GM21529 (cell line): Measurements from ENCODE around the gene STIL.
"Not testable (repeated sequence)": the region's sequence is repeated elsewhere in the genome, so short reads cannot be mapped to it uniquely, and the experiment has no call there.

Experiments used
- ATAC-seq: cut with Tn5 transposase; IDR thresholded peaks from one replicate; pipeline ENCODE4 v1.9.1; 2021; ENCODE audit not compliant: unreplicated experiment

Gene STIL

GRCh38 chr1:47313915-47314664 lies at the start of gene STIL:
Gene STIL, minus strand, starts transcription at chr1:47314147. Its CDS starts 3,828 bp downstream, at chr1:47310319.
- peak; percentile 96 for ATAC-seq

GRCh38 chr1:47362828-47363227 lies 48.9 kb upstream of the STIL start:
- ATAC-seq: no peak

- no peak for ATAC-seq
These were observed 47.4 kb upstream of the STIL start for GRCh38 chr1:47361380-47361779.

- ATAC-seq: peak; percentile 92
These were observed 37.4 kb upstream of the STIL start for GRCh38 chr1:47351305-47351704.

GRCh38 chr1:47348246-47348645 lies 34.3 kb upstream of the STIL start:
- ATAC-seq: no peak

- no peak for ATAC-seq
These were observed 33.8 kb upstream of the STIL start for GRCh38 chr1:47347735-47348134.

GRCh38 chr1:47346979-47347378 lies 33.0 kb upstream of the STIL start:
- ATAC-seq: not testable (repeated sequence)

- ATAC-seq: no peak
These were observed 26.3 kb upstream of the STIL start for GRCh38 chr1:47340227-47340626.

- ATAC-seq: no peak
These were observed 24.5 kb upstream of the STIL start for GRCh38 chr1:47338249-47339077.

GRCh38 chr1:47337350-47337749 lies 23.4 kb upstream of the STIL start:
- no peak for ATAC-seq

GRCh38 chr1:47334765-47335435 lies 21.0 kb upstream of the STIL start:
- no peak for ATAC-seq

- ATAC-seq: peak; percentile 84
These were observed 20.2 kb upstream of the STIL start for GRCh38 chr1:47333922-47334764.

- ATAC-seq: peak; percentile 72
These were observed 19.6 kb upstream of the STIL start, which contains the start of gene CMPK1 for GRCh38 chr1:47333578-47333921. Gene CMPK1, plus strand, starts transcription at chr1:47333790. Its CDS starts 156 bp downstream, at chr1:47333946.

- ATAC-seq: no peak
These were observed 19.0 kb upstream of the STIL start for GRCh38 chr1:47332779-47333577.

- ATAC-seq: no peak
These were observed 17.9 kb upstream of the STIL start for GRCh38 chr1:47331875-47332274.

GRCh38 chr1:47330212-47330611 lies 16.3 kb upstream of the STIL start:
- no peak for ATAC-seq

- no peak for ATAC-seq
These were observed 15.0 kb upstream of the STIL start for GRCh38 chr1:47328992-47329391.

GRCh38 chr1:47326271-47326670 lies 12.3 kb upstream of the STIL start:
- ATAC-seq: no peak

- no peak for ATAC-seq
These were observed 11.6 kb upstream of the STIL start for GRCh38 chr1:47325528-47325927.

GRCh38 chr1:47324682-47325081 lies 10.7 kb upstream of the STIL start:
- ATAC-seq: no peak
